ENCODE measurements around the gene MAPRE3.

GRCh38 chr2:26964446-26965130 lies 5.8 kb upstream of the MAPRE3 start:
- TF ChIP-seq EZH2phosphoT487 (IDR thresholded peaks at IDR 0.05; ENCODE audit: insufficient read depth, low read depth) (no peak), EZH2 (IDR thresholded peaks at IDR 0.05; ENCODE audit: insufficient read depth, poor library complexity, severe bottlenecking) (no peak)
